Measurements from ENCODE around the gene TOMT. TPM values are rescaled to one million over a fixed set of nuclear protein-coding genes. Genes with fewer than 3 reads are reported as not detected.

Gene TOMT
- total RNA-seq, 1 donor from 2014 or later, result not detected

GRCh38 chr11:72078477-72078876, 27.2 kb upstream of the TOMT start:
- H3K4me2 ChIP-seq, result peak overlapping the region; percentile 81
- H3K27ac ChIP-seq, result no peak overlapping the region
- Mint-ChIP-seq H3K27ac (no peak overlapping the region), H3K27me3 (ENCODE audit: insufficient read depth, low read depth) (peaks cover 2% of the 10 kb centered on the region), H3K9me3 (no peaks in the 10 kb centered on the region), H3K36me3 (peaks cover 5% of the 10 kb centered on the region), H3K4me1 (peaks cover 35% of the 10 kb centered on the region), H3K4me3 (peak overlapping the region; percentile 90)
- TF ChIP-seq EZH2phosphoT487 (IDR thresholded peaks at IDR 0.05) (no peak), CTCF (IDR thresholded peaks at IDR 0.05) (no peak), EZH2 (IDR thresholded peaks at IDR 0.05) (no peak)
- no peaks in the 10 kb centered on the region for H3K36me3 ChIP-seq
- H3K27me3 ChIP-seq, result no peaks in the 10 kb centered on the region
- no peaks in the 10 kb centered on the region for H3K9me3 ChIP-seq (ENCODE audit: low read depth)
- peaks cover 16% of the 10 kb centered on the region for H3K4me1 ChIP-seq
- DNase-seq (ENCODE audit: low spot score), result no peak
- H3K4me3 ChIP-seq, result peak overlapping the region; percentile 85
- H2AFZ ChIP-seq (replicated peaks), result no peak overlapping the region
- H3F3A ChIP-seq (ENCODE audit: low read depth), result peaks cover 15% of the 10 kb centered on the region
- H4K20me1 ChIP-seq (ENCODE audit: low read depth), result peaks cover 55% of the 10 kb centered on the region
- peaks cover 67% of the 10 kb centered on the region for H3K79me2 ChIP-seq (ENCODE audit: low read depth)
- peak overlapping the region; percentile 41 for H3K9ac ChIP-seq

GRCh38 chr11:72079819-72080325, 25.9 kb upstream of the TOMT start:
- Histone ChIP-seq H3K79me2 (ENCODE audit: low read depth) (peaks cover 53% of the 10 kb centered on the region), H3K36me3 (no peaks in the 10 kb centered on the region), H3K4me2 (peak overlapping the region; percentile 81), H3K4me3 (peak overlapping the region; percentile 85), H4K20me1 (ENCODE audit: low read depth) (peaks cover 43% of the 10 kb centered on the region), H3K4me1 (peaks cover 16% of the 10 kb centered on the region), H3K9ac (peak overlapping the region; percentile 41), H3F3A (ENCODE audit: low read depth) (peaks cover 15% of the 10 kb centered on the region), H3K9me3 (ENCODE audit: low read depth) (no peaks in the 10 kb centered on the region), H3K27ac (peak overlapping the region; percentile 80), H2AFZ (replicated peaks) (no peak overlapping the region), H3K27me3 (no peaks in the 10 kb centered on the region)
- Mint-ChIP-seq H3K9me3 (no peaks in the 10 kb centered on the region), H3K27me3 (ENCODE audit: insufficient read depth, low read depth) (peaks cover 2% of the 10 kb centered on the region), H3K4me1 (peaks cover 34% of the 10 kb centered on the region), H3K36me3 (peaks cover 4% of the 10 kb centered on the region), H3K4me3 (peak overlapping the region; percentile 90), H3K27ac (peak overlapping the region; percentile 31)
- DNase-seq (ENCODE audit: low spot score), result no peak
- no peak for TF ChIP-seq EZH2phosphoT487 (IDR thresholded peaks at IDR 0.05)
- TF ChIP-seq CTCF (IDR thresholded peaks at IDR 0.05), result no peak
- no peak for TF ChIP-seq EZH2 (IDR thresholded peaks at IDR 0.05)

GRCh38 chr11:72080326-72081183, 25.2 kb upstream of the TOMT start, which contains the start of the genes LRRC51 and NUMA1:
Gene LRRC51 (plus strand): TSS chr11:72080850. CDS start chr11:72089084, 8,234 bp downstream.
Gene NUMA1 (minus strand): TSS chr11:72080542. CDS start chr11:72035943, 44,599 bp downstream.
- Mint-ChIP-seq H3K27ac (peak within 1 kb of the TSS; percentile 100), H3K36me3 (peaks cover 3% of the 10 kb centered on the region), H3K9me3 (no peaks in the 10 kb centered on the region), H3K4me3 (peak within 1 kb of the TSS; percentile 90), H3K4me1 (peaks cover 33% of the 10 kb centered on the region), H3K27me3 (ENCODE audit: insufficient read depth, low read depth) (peaks cover 2% of the 10 kb centered on the region)
- peaks cover 16% of the 10 kb centered on the region for H3K4me1 ChIP-seq
- peaks cover 18% of the 10 kb centered on the region for H3F3A ChIP-seq (ENCODE audit: low read depth)
- H3K9ac ChIP-seq, result peak within 1 kb of the TSS; percentile 41
- no peaks in the 10 kb centered on the region for H3K9me3 ChIP-seq (ENCODE audit: low read depth)
- H3K4me3 ChIP-seq, result peak within 1 kb of the TSS; percentile 85
- H3K27ac ChIP-seq, result peak within 1 kb of the TSS; percentile 80
- peaks cover 36% of the 10 kb centered on the region for H4K20me1 ChIP-seq (ENCODE audit: low read depth)
- H3K36me3 ChIP-seq, result no peaks in the 10 kb centered on the region
- peak within 1 kb of the TSS; percentile 81 for H3K4me2 ChIP-seq
- H3K79me2 ChIP-seq (ENCODE audit: low read depth), result peaks cover 46% of the 10 kb centered on the region
- H3K27me3 ChIP-seq, result no peaks in the 10 kb centered on the region
- peak; percentile 100 for DNase-seq (ENCODE audit: low spot score)
- H2AFZ ChIP-seq (replicated peaks), result peak within 1 kb of the TSS; percentile 43
- TF ChIP-seq EZH2phosphoT487 (IDR thresholded peaks at IDR 0.05) (no peak), EZH2 (IDR thresholded peaks at IDR 0.05) (no peak), CTCF (IDR thresholded peaks at IDR 0.05) (no peak)

Measured in neural progenitor cell (in vitro differentiated cells).